Prostate gland (tissue), 2 donors: Measurements from ENCODE around the gene CHMP5. TPM values are rescaled to one million over a fixed set of nuclear protein-coding genes. Genes with fewer than 3 reads are reported as not detected.
"Not testable (repeated sequence)": the region's sequence is repeated elsewhere in the genome, so short reads cannot be mapped to it uniquely, and the experiment has no call there.

Experiments used
- DNase-seq: peaks from one replicate; pipeline ENCODE4 v3.0.0-alpha.2; 2019; ENCODE audit warnings: low spot score
- H3K27ac ChIP-seq, 2 donors: fragments of 200-600 bp; sonication (generic); 2 replicates each; pipeline ENCODE4 v1.5.1; 2017 to 2019
- H3K27me3 ChIP-seq: fragments of 200-600 bp; sonication (generic); replicated peaks from 2 replicates; pipeline ENCODE4 v1.5.1; 2019; ENCODE audit not compliant: insufficient read depth
- H3K36me3 ChIP-seq, 2 donors: fragments of 200-600 bp; sonication (generic); 1 replicate in 1 of 2; 2 replicates in 1 of 2; pipeline versions ENCODE4 v1.5.1 to v1.8.1; 2017 to 2019
- H3K4me1 ChIP-seq: fragments of 200-600 bp; sonication (generic); replicated peaks from 2 replicates; pipeline ENCODE4 v1.5.1; 2019
- H3K4me3 ChIP-seq, 2 donors: fragments of 200-600 bp; sonication (generic); 2 replicates each; pipeline ENCODE4 v1.5.1; 2017 to 2019
- H3K9me3 ChIP-seq: fragments of 200-600 bp; sonication (generic); 2 replicates; pipeline ENCODE4 v1.5.1; 2017
- POLR2A ChIP-seq: fragments of 450-650 bp; IDR thresholded peaks from one replicate; pipeline ENCODE4 v1.6.1; 2016; ENCODE audit warnings: antibody characterized with exemption, mild to moderate bottlenecking
- POLR2AphosphoS5 ChIP-seq: sonication (generic); formaldehyde crosslinking; IDR thresholded peaks from one replicate; pipeline ENCODE4 v1.6.1; 2017; ENCODE audit warnings: antibody characterized with exemption
- WGBS: methylation state at CpG from one replicate; pipeline ENCODE4 v1.1.5; 2018; 5-methylcytosine and 5-hydroxymethylcytosine counted together
- intact Hi-C: fragments of 100-400 bp; cut with DNase I; formaldehyde crosslinking; loops from one replicate; pipeline ENCODE4 v1.14.2; 2022
- total RNA-seq, 2 donors: library from RNA; depleted of rRNA; stranded (reverse); fragments of >200 nt; gene quantifications; one replicate each; pipeline ENCODE4 v1.1.0, GENCODE V29; 2016
- TF ChIP-seq, protein P1 (sequence below), 4 experiments: fragments of 200-600 bp in 2 of 4; fragments of 450-650 bp in 2 of 4; sonication (generic) in 2 of 4; IDR thresholded peaks; 1 replicate in 3 of 4; 2 replicates in 1 of 4; pipeline ENCODE4 v1.5.1; 2016 to 2019; ENCODE audit warnings: antibody characterized with exemption in 4 of 4, mild to moderate bottlenecking in 2 of 4, moderate library complexity in 2 of 4

The CHMP5 gene
- total RNA-seq, 2 donors from 2014 or later, result 48.8 to 84.2 TPM

DNA sequence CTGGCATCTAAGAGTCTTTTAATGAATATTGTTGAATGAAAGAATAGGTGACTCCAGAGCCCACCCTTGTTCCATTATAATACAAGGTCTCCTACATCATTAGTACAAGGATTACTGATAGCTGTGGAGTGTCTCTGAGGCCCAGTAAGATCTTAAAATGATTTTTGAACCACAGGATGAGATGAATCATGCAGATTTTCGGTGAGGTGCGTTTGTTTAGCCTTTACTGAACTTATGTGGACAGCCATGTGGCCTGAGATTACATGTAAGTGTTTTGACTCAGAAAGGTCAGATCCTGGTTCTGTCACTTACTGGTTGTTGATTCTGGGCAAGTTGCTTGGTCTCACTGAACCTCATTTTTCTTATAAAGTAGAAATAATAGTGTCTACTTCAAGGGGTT is 47.1 kb downstream of the CHMP5 start:
- Histone ChIP-seq H3K27ac (no peak overlapping the region), H3K4me1 (no peaks in the 10 kb centered on the region), H3K4me3 (no peak overlapping the region), H3K27me3 (no peaks in the 10 kb centered on the region), H3K36me3 (peaks cover 12 to 14% of the 10 kb centered on the region in 2 donors), H3K9me3 (no peaks in the 10 kb centered on the region)
- intact Hi-C loops, result no loop called here
- no peak for DNase-seq
- WGBS, result 81% methylated on average over 2 of the region's 2 CpGs
- TF ChIP-seq, protein P1, sequence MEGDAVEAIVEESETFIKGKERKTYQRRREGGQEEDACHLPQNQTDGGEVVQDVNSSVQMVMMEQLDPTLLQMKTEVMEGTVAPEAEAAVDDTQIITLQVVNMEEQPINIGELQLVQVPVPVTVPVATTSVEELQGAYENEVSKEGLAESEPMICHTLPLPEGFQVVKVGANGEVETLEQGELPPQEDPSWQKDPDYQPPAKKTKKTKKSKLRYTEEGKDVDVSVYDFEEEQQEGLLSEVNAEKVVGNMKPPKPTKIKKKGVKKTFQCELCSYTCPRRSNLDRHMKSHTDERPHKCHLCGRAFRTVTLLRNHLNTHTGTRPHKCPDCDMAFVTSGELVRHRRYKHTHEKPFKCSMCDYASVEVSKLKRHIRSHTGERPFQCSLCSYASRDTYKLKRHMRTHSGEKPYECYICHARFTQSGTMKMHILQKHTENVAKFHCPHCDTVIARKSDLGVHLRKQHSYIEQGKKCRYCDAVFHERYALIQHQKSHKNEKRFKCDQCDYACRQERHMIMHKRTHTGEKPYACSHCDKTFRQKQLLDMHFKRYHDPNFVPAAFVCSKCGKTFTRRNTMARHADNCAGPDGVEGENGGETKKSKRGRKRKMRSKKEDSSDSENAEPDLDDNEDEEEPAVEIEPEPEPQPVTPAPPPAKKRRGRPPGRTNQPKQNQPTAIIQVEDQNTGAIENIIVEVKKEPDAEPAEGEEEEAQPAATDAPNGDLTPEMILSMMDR (IDR thresholded peaks at IDR 0.05), result no peak
- no peak for TF ChIP-seq POLR2A

- no peak for TF ChIP-seq POLR2A
- TF ChIP-seq POLR2AphosphoS5, result no peak
- TF ChIP-seq, protein P1 (IDR thresholded peaks at IDR 0.05), result no peak
- no peak for DNase-seq
- peaks cover 13 to 20% of the 10 kb centered on the region in 2 donors for H3K36me3 ChIP-seq
- H3K9me3 ChIP-seq, result no peaks in the 10 kb centered on the region
- no peak overlapping the region for H3K27ac ChIP-seq
- H3K4me1 ChIP-seq, result no peaks in the 10 kb centered on the region
- H3K27me3 ChIP-seq, result no peaks in the 10 kb centered on the region
- H3K4me3 ChIP-seq, result no peak overlapping the region
- intact Hi-C loops, result no loop called here
- 81% methylated on average over 5 of the region's 5 CpGs for whole genome bisulfite sequencing
Measured at GRCh38 chr9:33315371-33315770, 50.5 kb downstream of the CHMP5 start.

GRCh38 chr9:33317136-33317535 is 52.3 kb downstream of the CHMP5 start:
- H3K36me3 ChIP-seq, result peaks cover 7 to 13% of the 10 kb centered on the region in 2 donors
- H3K27ac ChIP-seq, intact Hi-C loops, H3K9me3 ChIP-seq, H3K27me3 ChIP-seq, H3K4me3 ChIP-seq, DNase-seq, H3K4me1 ChIP-seq: not testable (repeated sequence)
- WGBS, result 98% methylated on average over 3 of the region's 3 CpGs

DNA sequence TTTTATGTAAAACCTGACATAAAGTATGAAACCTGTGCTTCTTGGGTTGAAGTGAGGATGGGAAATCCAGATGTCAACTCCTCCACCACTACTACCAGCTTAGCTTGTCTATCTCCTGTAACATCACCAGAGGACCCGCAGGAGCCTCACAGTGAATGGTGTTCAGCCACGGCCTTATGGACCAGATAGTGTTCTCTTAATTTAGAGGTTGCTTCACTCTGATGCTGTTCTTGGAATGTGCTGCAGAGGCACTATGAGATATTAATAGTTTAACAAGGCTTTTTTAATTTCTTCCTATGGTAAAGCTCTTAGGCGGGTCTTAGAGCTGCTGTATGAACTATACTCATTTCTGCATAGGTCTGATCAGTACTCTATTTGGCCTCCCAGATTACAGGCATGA is 53.4 kb downstream of the CHMP5 start:
- H3K27ac ChIP-seq, result no peak overlapping the region
- H3K4me3 ChIP-seq, result no peak overlapping the region
- no peaks in the 10 kb centered on the region for H3K9me3 ChIP-seq
- no peak for DNase-seq
- no peaks in the 10 kb centered on the region for H3K4me1 ChIP-seq
- 90% methylated on average over 3 of the region's 3 CpGs for WGBS
- no peaks in the 10 kb centered on the region for H3K27me3 ChIP-seq
- TF ChIP-seq POLR2A (no peak), POLR2AphosphoS5 (no peak)
- TF ChIP-seq, protein P1 (IDR thresholded peaks at IDR 0.05), result no peak
- peaks cover 7 to 15% of the 10 kb centered on the region in 2 donors for H3K36me3 ChIP-seq
- intact Hi-C loops, result no loop called here

GRCh38 chr9:33318781-33319180 is 53.9 kb downstream of the CHMP5 start:
- H3K4me3 ChIP-seq, result no peak overlapping the region
- DNase-seq, result no peak
- peaks cover 7 to 15% of the 10 kb centered on the region in 2 donors for H3K36me3 ChIP-seq
- WGBS, result 93% methylated on average over 8 of the region's 8 CpGs
- no peak overlapping the region for H3K27ac ChIP-seq
- H3K27me3 ChIP-seq, result no peaks in the 10 kb centered on the region
- no peak for TF ChIP-seq POLR2A
- TF ChIP-seq, protein P1 (IDR thresholded peaks at IDR 0.05), result no peak
- TF ChIP-seq POLR2AphosphoS5, result no peak
- intact Hi-C loops, result no loop called here
- H3K9me3 ChIP-seq, result no peaks in the 10 kb centered on the region
- no peaks in the 10 kb centered on the region for H3K4me1 ChIP-seq
